Measurements from ENCODE around the gene CIAPIN1.

DNA sequence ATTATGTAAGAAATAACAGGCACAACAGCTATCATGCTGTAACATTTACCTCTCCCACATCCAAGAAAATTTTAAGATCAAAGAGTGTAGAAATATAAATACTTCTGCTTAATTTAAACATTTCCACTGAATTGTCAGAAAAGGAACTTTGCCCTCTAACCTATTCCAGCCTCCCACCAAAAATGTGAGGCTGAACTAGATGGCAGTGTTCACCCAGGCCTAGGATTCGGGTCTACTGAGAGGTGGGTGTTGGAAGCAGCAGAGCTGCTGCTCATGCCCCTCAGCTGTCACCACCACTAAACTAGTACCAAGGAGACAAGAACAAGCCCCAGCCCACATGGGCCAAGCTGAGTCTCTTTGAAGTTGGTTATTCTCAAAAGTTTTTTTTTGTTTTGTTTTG lies 11.3 kb downstream of the CIAPIN1 start:
- TF ChIP-seq TAF1 (IDR thresholded peaks at IDR 0.05; ENCODE audit: low read depth, low read length) (no peak), POLR2A (IDR thresholded peaks at IDR 0.05; ENCODE audit: low read depth, low read length) (no peak), POU2F2 (IDR thresholded peaks at IDR 0.05; ENCODE audit: low read depth, low read length) (no peak), POLR2AphosphoS5 (IDR thresholded peaks at IDR 0.05; ENCODE audit: low read depth, low read length) (no peak), PAX5 (IDR thresholded peaks at IDR 0.05; ENCODE audit: insufficient read depth, low read length, severe bottlenecking) (no peak), SPI1 (IDR thresholded peaks at IDR 0.05; ENCODE audit: low read depth, low read length) (no peak)
